ENCODE data around the gene PDE6D. TPM values are rescaled to one million over a fixed set of nuclear protein-coding genes. Genes with fewer than 3 reads are reported as not detected.

The PDE6D gene
- total RNA-seq, 2 experiments from 2014 or later = 5.9 to 7.0 TPM

- Histone ChIP-seq H3K9me3 (ENCODE audit: control insufficient read depth in 1 of 2, insufficient read depth in 1 of 2, low read length in 2 of 2) (no peaks in the 10 kb centered on the region), H3K4me3 (ENCODE audit: low read length) (no peak overlapping the region), H3K27me3 (ENCODE audit: control insufficient read depth in 1 of 2, insufficient read depth in 2 of 2, low read length in 2 of 2) (no peaks in the 10 kb centered on the region), H3K27ac (ENCODE audit: low read depth in 1 of 2, low read length in 2 of 2) (no peak overlapping the region), H3K36me3 (ENCODE audit: insufficient read depth, low read length) (no peaks in the 10 kb centered on the region), H3K4me1 (ENCODE audit: insufficient read depth, low read length) (no peaks in the 10 kb centered on the region)
- intact Hi-C loops (cut with DNase I, micrococcal nuclease) = no loop called here
- POLR2A ChIA-PET = no interaction called here
- CTCF ChIA-PET = interaction anchor here (1.6 kb wide), 1 partner anchor 14 kb away, joined by 4 read pairs; no protein-coding TSS in a partner anchor
- no peak for ATAC-seq (ENCODE audit: poor library complexity)
- TF ChIP-seq, protein P1, sequence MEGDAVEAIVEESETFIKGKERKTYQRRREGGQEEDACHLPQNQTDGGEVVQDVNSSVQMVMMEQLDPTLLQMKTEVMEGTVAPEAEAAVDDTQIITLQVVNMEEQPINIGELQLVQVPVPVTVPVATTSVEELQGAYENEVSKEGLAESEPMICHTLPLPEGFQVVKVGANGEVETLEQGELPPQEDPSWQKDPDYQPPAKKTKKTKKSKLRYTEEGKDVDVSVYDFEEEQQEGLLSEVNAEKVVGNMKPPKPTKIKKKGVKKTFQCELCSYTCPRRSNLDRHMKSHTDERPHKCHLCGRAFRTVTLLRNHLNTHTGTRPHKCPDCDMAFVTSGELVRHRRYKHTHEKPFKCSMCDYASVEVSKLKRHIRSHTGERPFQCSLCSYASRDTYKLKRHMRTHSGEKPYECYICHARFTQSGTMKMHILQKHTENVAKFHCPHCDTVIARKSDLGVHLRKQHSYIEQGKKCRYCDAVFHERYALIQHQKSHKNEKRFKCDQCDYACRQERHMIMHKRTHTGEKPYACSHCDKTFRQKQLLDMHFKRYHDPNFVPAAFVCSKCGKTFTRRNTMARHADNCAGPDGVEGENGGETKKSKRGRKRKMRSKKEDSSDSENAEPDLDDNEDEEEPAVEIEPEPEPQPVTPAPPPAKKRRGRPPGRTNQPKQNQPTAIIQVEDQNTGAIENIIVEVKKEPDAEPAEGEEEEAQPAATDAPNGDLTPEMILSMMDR (IDR thresholded peaks at IDR 0.05) = no peak
- no peak overlapping the region for H3K27ac Mint-ChIP-seq
- DNase-seq = no peak
- H3K9me3 Mint-ChIP-seq = no peaks in the 10 kb centered on the region
- H3K4me3 Mint-ChIP-seq = no peak overlapping the region
- H3K27me3 Mint-ChIP-seq = no peaks in the 10 kb centered on the region
- H3K36me3 Mint-ChIP-seq (ENCODE audit: low read depth) = no peaks in the 10 kb centered on the region
- no peaks in the 10 kb centered on the region for H3K4me1 Mint-ChIP-seq (ENCODE audit: low read depth)
Observed at GRCh38 chr2:231692847-231693246, 88.2 kb downstream of the PDE6D start.

GRCh38 chr2:231691251-231691772 is 89.8 kb downstream of the PDE6D start:
- Mint-ChIP-seq H3K4me1 (ENCODE audit: low read depth) (peaks cover 5% of the 10 kb centered on the region), H3K9me3 (no peaks in the 10 kb centered on the region), H3K27me3 (no peaks in the 10 kb centered on the region), H3K4me3 (no peak overlapping the region), H3K27ac (no peak overlapping the region), H3K36me3 (ENCODE audit: low read depth) (no peaks in the 10 kb centered on the region)
- Histone ChIP-seq H3K27me3 (ENCODE audit: control insufficient read depth in 1 of 2, insufficient read depth in 2 of 2, low read length in 2 of 2) (no peaks in the 10 kb centered on the region), H3K27ac (ENCODE audit: low read depth in 1 of 2, low read length in 2 of 2) (no peak overlapping the region), H3K9me3 (ENCODE audit: control insufficient read depth in 1 of 2, insufficient read depth in 1 of 2, low read length in 2 of 2) (no peaks in the 10 kb centered on the region), H3K4me1 (ENCODE audit: insufficient read depth, low read length) (peaks cover 6% of the 10 kb centered on the region), H3K36me3 (ENCODE audit: insufficient read depth, low read length) (no peaks in the 10 kb centered on the region), H3K4me3 (ENCODE audit: low read length) (no peak overlapping the region)
- CTCF ChIA-PET = interaction anchor here (1.6 to 5.4 kb wide), 2 partner anchors 15 to 23 kb away, joined by 4 to 54 read pairs; no protein-coding TSS in a partner anchor
- intact Hi-C loops (cut with DNase I, micrococcal nuclease) = no loop called here
- TF ChIP-seq, protein P1 (IDR thresholded peaks at IDR 0.05) = no peak
- DNase-seq (no peak), ATAC-seq (ENCODE audit: poor library complexity) (no peak)
- POLR2A ChIA-PET = interaction anchor here (2.6 kb wide), 1 partner anchor 16 kb away, joined by 11 read pairs; no protein-coding TSS in a partner anchor

DNA sequence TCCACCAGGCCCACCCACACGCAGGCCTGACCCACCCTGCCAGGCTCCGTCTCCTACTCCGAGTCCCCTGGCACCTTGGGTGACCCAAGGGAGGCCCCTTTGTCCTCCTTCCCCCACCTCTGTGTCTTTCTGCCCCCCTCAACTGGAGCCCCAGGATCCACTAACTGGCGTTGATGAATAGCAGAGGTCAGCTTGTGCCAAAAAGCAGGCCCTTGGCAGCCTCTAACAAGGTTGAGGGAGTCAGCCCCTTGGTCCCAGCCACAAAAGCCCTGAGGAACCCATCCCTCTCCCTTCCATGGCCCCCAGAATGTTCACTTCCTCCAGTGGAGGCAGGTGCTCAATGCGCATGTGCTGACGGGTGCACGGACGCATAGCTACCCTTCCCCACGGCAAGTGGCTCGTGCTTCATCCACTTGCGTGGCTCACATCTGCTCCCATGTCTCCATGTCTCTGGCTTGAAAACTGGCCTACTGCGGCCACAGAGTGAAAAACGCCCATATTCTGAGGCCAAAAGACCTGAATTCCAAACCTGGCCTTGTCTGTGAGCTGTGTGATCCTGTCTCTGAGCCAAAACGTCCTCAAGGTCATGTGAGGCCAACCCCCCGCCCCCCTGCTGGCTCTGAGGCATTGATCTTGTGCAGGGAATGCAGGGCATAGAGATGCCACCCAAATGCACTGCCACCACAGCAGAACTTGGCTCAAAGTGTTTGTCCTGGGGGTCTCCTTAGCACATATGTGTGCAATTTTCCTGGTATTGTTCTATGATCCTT is 91.8 kb downstream of the PDE6D start:
- Mint-ChIP-seq H3K4me3 (no peak overlapping the region), H3K4me1 (ENCODE audit: low read depth) (peaks cover 5% of the 10 kb centered on the region), H3K27me3 (no peaks in the 10 kb centered on the region), H3K9me3 (no peaks in the 10 kb centered on the region), H3K36me3 (ENCODE audit: low read depth) (no peaks in the 10 kb centered on the region), H3K27ac (no peak overlapping the region)
- no peaks in the 10 kb centered on the region for H3K27me3 ChIP-seq (ENCODE audit: control insufficient read depth in 1 of 2, insufficient read depth in 2 of 2, low read length in 2 of 2)
- H3K9me3 ChIP-seq (ENCODE audit: control insufficient read depth in 1 of 2, insufficient read depth in 1 of 2, low read length in 2 of 2) = no peaks in the 10 kb centered on the region
- POLR2A ChIA-PET = interaction anchor here (1.6 kb wide), 1 partner anchor 20 kb away, joined by 4 read pairs; no protein-coding TSS in a partner anchor
- H3K36me3 ChIP-seq (ENCODE audit: insufficient read depth, low read length) = no peaks in the 10 kb centered on the region
- TF ChIP-seq, protein P1 (IDR thresholded peaks at IDR 0.05) = no peak
- no peak for DNase-seq
- H3K4me1 ChIP-seq (ENCODE audit: insufficient read depth, low read length) = peaks cover 6% of the 10 kb centered on the region
- no peak for ATAC-seq (ENCODE audit: poor library complexity)
- intact Hi-C loops (cut with DNase I, micrococcal nuclease) = no loop called here
- no peak overlapping the region for H3K27ac ChIP-seq (ENCODE audit: low read depth in 1 of 2, low read length in 2 of 2)
- no peak overlapping the region for H3K4me3 ChIP-seq (ENCODE audit: low read length)
- CTCF ChIA-PET = interaction anchor here (1.2 to 5.4 kb wide), 2 partner anchors 18 to 25 kb away, joined by 5 to 54 read pairs; no protein-coding TSS in a partner anchor
